Fibroblast of skin of abdomen (primary cell): ENCODE results near the gene GALNT9.
A peak's percentile ranks its signal among the peaks of the same experiment; 100 is the strongest.

Source experiments
- DNase-seq: peaks from one replicate; pipeline ENCODE4 v3.0.0-alpha.2; 2013

The GALNT9 gene

GRCh38 chr12:132211326-132211725, 118.1 kb downstream of the GALNT9 start:
- no peak for DNase-seq

GRCh38 chr12:132210223-132211055, 119.0 kb downstream of the GALNT9 start:
- no peak for DNase-seq

- DNase-seq: no peak
Measured at GRCh38 chr12:132209619-132210222, 119.7 kb downstream of the GALNT9 start.

- no peak for DNase-seq
Measured at GRCh38 chr12:132208153-132208823, 121.1 kb downstream of the GALNT9 start.

- DNase-seq: no peak
Measured at GRCh38 chr12:132207083-132207775, 122.2 kb downstream of the GALNT9 start.

- DNase-seq: no peak
Measured at GRCh38 chr12:132206046-132206434, 123.3 kb downstream of the GALNT9 start.

- DNase-seq: no peak
Measured at GRCh38 chr12:132205271-132206045, 123.9 kb downstream of the GALNT9 start.

GRCh38 chr12:132204793-132205270, 124.6 kb downstream of the GALNT9 start:
- no peak for DNase-seq

- peak; percentile 8 for DNase-seq
Measured at GRCh38 chr12:132204063-132204792, 125.2 kb downstream of the GALNT9 start.

- DNase-seq: no peak
Measured at GRCh38 chr12:132202929-132203721, 126.3 kb downstream of the GALNT9 start.

GRCh38 chr12:132201391-132202120, 127.8 kb downstream of the GALNT9 start:
- DNase-seq: no peak

- DNase-seq: no peak
Measured at GRCh38 chr12:132200800-132201199, 128.6 kb downstream of the GALNT9 start.

GRCh38 chr12:132199526-132200319, 129.7 kb downstream of the GALNT9 start:
- no peak for DNase-seq

- DNase-seq: no peak
Measured at GRCh38 chr12:132199101-132199500, 130.3 kb downstream of the GALNT9 start.

GRCh38 chr12:132197581-132198354, 131.6 kb downstream of the GALNT9 start:
- no peak for DNase-seq

GRCh38 chr12:132196873-132197390, 132.5 kb downstream of the GALNT9 start:
- DNase-seq: no peak

GRCh38 chr12:132196038-132196872, 133.1 kb downstream of the GALNT9 start:
- DNase-seq: peak; percentile 3
